ENCODE data around the gene ACVRL1. TPM values are rescaled to one million over a fixed set of nuclear protein-coding genes. Genes with fewer than 3 reads are reported as not detected.

ACVRL1 gene
- total RNA-seq, 1 donor = 9.8 TPM

DNA sequence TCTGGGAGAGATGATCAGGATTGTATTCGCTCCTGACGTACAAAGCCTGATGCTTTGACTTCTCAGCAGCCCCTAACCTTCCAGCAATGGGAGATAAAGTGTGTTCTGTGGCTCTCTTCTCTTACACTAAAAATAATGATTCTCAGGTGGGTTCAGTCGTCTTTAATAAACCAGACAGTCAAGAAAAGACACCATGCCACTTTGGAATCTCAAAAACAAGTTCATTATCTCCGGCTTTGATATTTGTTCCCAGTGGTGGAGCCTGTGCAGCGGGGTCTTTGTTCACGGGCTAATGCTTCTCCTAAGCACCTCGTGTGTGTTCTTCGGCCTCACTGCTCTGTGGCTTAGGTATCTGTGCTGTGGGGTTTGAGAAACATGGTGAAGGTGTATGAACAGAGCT is 45.8 kb downstream of the ACVRL1 start:
- H3K9me3 ChIP-seq (ENCODE audit: low read depth, low read length) = no peaks in the 10 kb centered on the region
- H3K4me3 ChIP-seq (ENCODE audit: insufficient read depth, low read length) = peak overlapping the region; percentile 86
- no peaks in the 10 kb centered on the region for H3K36me3 ChIP-seq (ENCODE audit: insufficient read depth, low read length)
- H3K27me3 ChIP-seq (ENCODE audit: insufficient read depth, low read length) = peaks cover 10% of the 10 kb centered on the region
- DNase-seq (ENCODE audit: insufficient read length, low spot score, missing footprints) = no peak
- no peak overlapping the region for H2AFZ ChIP-seq (ENCODE audit: low read length)
- peak overlapping the region; percentile 94 for H3K4me2 ChIP-seq (ENCODE audit: insufficient read depth, low read length)
- H4K20me1 ChIP-seq (ENCODE audit: insufficient read depth, low read length) = peaks cover 19% of the 10 kb centered on the region
- peaks cover 26% of the 10 kb centered on the region for H3K4me1 ChIP-seq (ENCODE audit: insufficient read depth, low read length)
- no peak for TF ChIP-seq CTCF (IDR thresholded peaks at IDR 0.05; ENCODE audit: extremely low read depth, low read depth, low read length)
- peaks cover 56% of the 10 kb centered on the region for H3K79me2 ChIP-seq (ENCODE audit: insufficient read depth, low read length)
- no peak overlapping the region for H3K27ac ChIP-seq (ENCODE audit: low read depth, low read length)

- no peak for DNase-seq (ENCODE audit: insufficient read length, low spot score, missing footprints)
- TF ChIP-seq CTCF (IDR thresholded peaks at IDR 0.05; ENCODE audit: extremely low read depth, low read depth, low read length) = no peak
- H3K27ac ChIP-seq (ENCODE audit: low read depth, low read length) = no peak overlapping the region
- no peaks in the 10 kb centered on the region for H3K9me3 ChIP-seq (ENCODE audit: low read depth, low read length)
- peaks cover 19% of the 10 kb centered on the region for H4K20me1 ChIP-seq (ENCODE audit: insufficient read depth, low read length)
- H3K27me3 ChIP-seq (ENCODE audit: insufficient read depth, low read length) = peaks cover 8% of the 10 kb centered on the region
- H2AFZ ChIP-seq (ENCODE audit: low read length) = no peak overlapping the region
- H3K79me2 ChIP-seq (ENCODE audit: insufficient read depth, low read length) = peaks cover 64% of the 10 kb centered on the region
- H3K4me1 ChIP-seq (ENCODE audit: insufficient read depth, low read length) = peaks cover 26% of the 10 kb centered on the region
- H3K4me2 ChIP-seq (ENCODE audit: insufficient read depth, low read length) = peak overlapping the region; percentile 94
- H3K4me3 ChIP-seq (ENCODE audit: insufficient read depth, low read length) = no peak overlapping the region
- no peaks in the 10 kb centered on the region for H3K36me3 ChIP-seq (ENCODE audit: insufficient read depth, low read length)
Observed at GRCh38 chr12:51953864-51954263, 46.6 kb downstream of the ACVRL1 start.

GRCh38 chr12:51954561-51955361 is 47.5 kb downstream of the ACVRL1 start:
- H3K4me1 ChIP-seq (ENCODE audit: insufficient read depth, low read length) = peaks cover 28% of the 10 kb centered on the region
- peaks cover 26% of the 10 kb centered on the region for H4K20me1 ChIP-seq (ENCODE audit: insufficient read depth, low read length)
- H3K79me2 ChIP-seq (ENCODE audit: insufficient read depth, low read length) = peaks cover 73% of the 10 kb centered on the region
- H3K4me3 ChIP-seq (ENCODE audit: insufficient read depth, low read length) = no peak overlapping the region
- DNase-seq (ENCODE audit: insufficient read length, low spot score, missing footprints) = no peak
- H2AFZ ChIP-seq (ENCODE audit: low read length) = no peak overlapping the region
- no peaks in the 10 kb centered on the region for H3K9me3 ChIP-seq (ENCODE audit: low read depth, low read length)
- H3K36me3 ChIP-seq (ENCODE audit: insufficient read depth, low read length) = no peaks in the 10 kb centered on the region
- no peaks in the 10 kb centered on the region for H3K27me3 ChIP-seq (ENCODE audit: insufficient read depth, low read length)
- no peak for TF ChIP-seq CTCF (IDR thresholded peaks at IDR 0.05; ENCODE audit: extremely low read depth, low read depth, low read length)
- H3K4me2 ChIP-seq (ENCODE audit: insufficient read depth, low read length) = no peak overlapping the region
- no peak overlapping the region for H3K27ac ChIP-seq (ENCODE audit: low read depth, low read length)

DNA sequence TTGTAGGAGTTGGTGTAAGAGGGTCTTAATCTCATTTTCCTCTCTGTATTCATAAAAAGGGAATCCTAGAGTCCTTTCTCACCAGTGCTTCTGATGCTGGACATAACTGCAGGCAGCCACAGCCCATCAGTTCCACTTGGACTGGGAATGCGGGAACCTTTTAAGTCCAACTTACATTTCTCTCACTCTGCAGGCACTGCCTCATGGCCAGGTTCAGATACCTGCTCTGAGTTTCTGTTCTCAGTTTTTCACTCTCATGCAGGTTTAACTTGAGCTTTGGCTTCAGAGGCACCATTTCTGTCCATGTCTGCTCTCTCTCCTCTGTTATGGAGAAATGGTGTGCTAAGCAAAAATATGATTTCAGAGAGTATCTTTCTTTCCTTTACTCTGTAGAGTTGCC is 48.4 kb downstream of the ACVRL1 start:
- H3K27ac ChIP-seq (ENCODE audit: low read depth, low read length) = no peak overlapping the region
- H3K27me3 ChIP-seq (ENCODE audit: insufficient read depth, low read length) = no peaks in the 10 kb centered on the region
- no peaks in the 10 kb centered on the region for H3K36me3 ChIP-seq (ENCODE audit: insufficient read depth, low read length)
- no peaks in the 10 kb centered on the region for H3K9me3 ChIP-seq (ENCODE audit: low read depth, low read length)
- no peak for TF ChIP-seq CTCF (IDR thresholded peaks at IDR 0.05; ENCODE audit: extremely low read depth, low read depth, low read length)
- peaks cover 28% of the 10 kb centered on the region for H4K20me1 ChIP-seq (ENCODE audit: insufficient read depth, low read length)
- H2AFZ ChIP-seq (ENCODE audit: low read length) = no peak overlapping the region
- peaks cover 28% of the 10 kb centered on the region for H3K4me1 ChIP-seq (ENCODE audit: insufficient read depth, low read length)
- no peak overlapping the region for H3K4me2 ChIP-seq (ENCODE audit: insufficient read depth, low read length)
- no peak for DNase-seq (ENCODE audit: insufficient read length, low spot score, missing footprints)
- no peak overlapping the region for H3K4me3 ChIP-seq (ENCODE audit: insufficient read depth, low read length)
- peaks cover 82% of the 10 kb centered on the region for H3K79me2 ChIP-seq (ENCODE audit: insufficient read depth, low read length)
